Hepatocyte (in vitro differentiated cells): ENCODE measurements around the gene SLC16A5.

ENCODE experiments used
- EZH2 ChIP-seq: fragments of 200-600 bp; sonication (generic); IDR thresholded peaks from 2 replicates; pipeline ENCODE4 v1.6.1; 2016; ENCODE audit warnings: antibody characterized with exemption, mild to moderate bottlenecking, borderline replicate concordance
- EZH2phosphoT487 ChIP-seq: fragments of 200-600 bp; sonication (generic); IDR thresholded peaks from one replicate; pipeline ENCODE4 v1.6.1; 2018; ENCODE audit warnings: antibody characterized with exemption, mild to moderate bottlenecking, low read depth, moderate library complexity; ENCODE audit not compliant: unreplicated experiment, severe bottlenecking
- TF ChIP-seq, protein P1 (sequence below): fragments of 200-600 bp; sonication (generic); IDR thresholded peaks from 2 replicates; pipeline ENCODE4 v1.5.1; 2016; ENCODE audit warnings: antibody characterized with exemption, mild to moderate bottlenecking; ENCODE audit not compliant: poor library complexity

DNA sequence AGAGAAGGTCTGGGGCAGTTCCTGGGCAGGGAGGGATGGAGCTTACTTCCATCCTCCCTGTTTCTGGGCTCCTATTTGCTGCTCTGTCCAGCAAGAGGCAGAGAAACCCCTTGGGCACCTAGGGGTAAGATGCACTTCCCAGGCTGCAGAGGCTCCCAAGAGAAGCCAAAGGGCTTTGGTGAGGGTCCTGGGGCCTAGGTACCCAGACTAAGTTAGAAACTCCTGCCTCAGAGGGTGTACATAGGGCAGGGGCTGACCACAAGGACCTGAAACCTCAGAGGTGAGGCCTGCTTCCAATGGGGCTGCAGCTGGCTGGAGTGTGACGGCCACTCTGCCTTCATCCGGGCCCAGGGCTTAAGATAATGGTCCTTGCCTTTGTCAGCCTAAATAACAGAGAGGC is 20.4 kb downstream of the SLC16A5 start:
- TF ChIP-seq, protein P1, sequence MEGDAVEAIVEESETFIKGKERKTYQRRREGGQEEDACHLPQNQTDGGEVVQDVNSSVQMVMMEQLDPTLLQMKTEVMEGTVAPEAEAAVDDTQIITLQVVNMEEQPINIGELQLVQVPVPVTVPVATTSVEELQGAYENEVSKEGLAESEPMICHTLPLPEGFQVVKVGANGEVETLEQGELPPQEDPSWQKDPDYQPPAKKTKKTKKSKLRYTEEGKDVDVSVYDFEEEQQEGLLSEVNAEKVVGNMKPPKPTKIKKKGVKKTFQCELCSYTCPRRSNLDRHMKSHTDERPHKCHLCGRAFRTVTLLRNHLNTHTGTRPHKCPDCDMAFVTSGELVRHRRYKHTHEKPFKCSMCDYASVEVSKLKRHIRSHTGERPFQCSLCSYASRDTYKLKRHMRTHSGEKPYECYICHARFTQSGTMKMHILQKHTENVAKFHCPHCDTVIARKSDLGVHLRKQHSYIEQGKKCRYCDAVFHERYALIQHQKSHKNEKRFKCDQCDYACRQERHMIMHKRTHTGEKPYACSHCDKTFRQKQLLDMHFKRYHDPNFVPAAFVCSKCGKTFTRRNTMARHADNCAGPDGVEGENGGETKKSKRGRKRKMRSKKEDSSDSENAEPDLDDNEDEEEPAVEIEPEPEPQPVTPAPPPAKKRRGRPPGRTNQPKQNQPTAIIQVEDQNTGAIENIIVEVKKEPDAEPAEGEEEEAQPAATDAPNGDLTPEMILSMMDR = no peak
- TF ChIP-seq EZH2phosphoT487 (no peak), EZH2 (no peak)
